Epithelial cell of proximal tubule (primary cell): ENCODE measurements around the gene PER2. TPM values are rescaled to one million over a fixed set of nuclear protein-coding genes. Genes with fewer than 3 reads are reported as not detected.

Source experiments
- DNase-seq: peaks from one replicate; pipeline ENCODE4 v3.0.0-alpha.2; 2011; ENCODE audit warnings: low read depth
- H3K4me3 ChIP-seq: 2 replicates; pipeline ENCODE4 v1.5.1; 2011; ENCODE audit warnings: low read depth, mild to moderate bottlenecking, low read length
- CTCF ChIP-seq: conservative IDR thresholded peaks from 2 replicates; pipeline ENCODE4 v1.5.1; 2012; ENCODE audit warnings: low read depth, mild to moderate bottlenecking, low read length
- total RNA-seq: library from RNA; depleted of rRNA; stranded (reverse); fragments of >200 nt; gene quantifications from 2 replicates; pipeline ENCODE4 v1.2.3, GENCODE V29; 2015

The PER2 gene
- total RNA-seq, 1 donor from 2014 or later, result 0.86 TPM

- no peak for TF ChIP-seq CTCF
- H3K4me3 ChIP-seq, result no peak overlapping the region
- DNase-seq, result no peak
Measured at GRCh38 chr2:238207006-238207405, 81.4 kb downstream of the PER2 start.

- no peak for DNase-seq
- H3K4me3 ChIP-seq, result peak overlapping the region; percentile 64
- TF ChIP-seq CTCF, result no peak
Measured at GRCh38 chr2:238203973-238204683, 84.3 kb downstream of the PER2 start.

GRCh38 chr2:238203094-238203972 is 85.1 kb downstream of the PER2 start, which contains the start of gene ILKAP:
Gene ILKAP, minus strand, starts transcription at chr2:238203695. Its CDS starts 142 bp downstream, at chr2:238203553.
- H3K4me3 ChIP-seq, result peak within 1 kb of the TSS; percentile 75
- no peak for DNase-seq
- no peak for TF ChIP-seq CTCF

- H3K4me3 ChIP-seq, result peak overlapping the region; percentile 75
- TF ChIP-seq CTCF, result no peak
- DNase-seq, result no peak
Measured at GRCh38 chr2:238202326-238203093, 85.9 kb downstream of the PER2 start.

Other genes with a start within 250 kb of the PER2 start
- gene SCLY, start 227.6 kb downstream of the PER2 start, total RNA-seq, result 11.5 and 41.5 TPM in 2 replicates
- gene ESPNL, start 188.3 kb downstream of the PER2 start, total RNA-seq, result 0.14 and 2.7 TPM in 2 replicates
- gene KLHL30, start 149.9 kb downstream of the PER2 start, total RNA-seq, result 0.72 and 1.7 TPM in 2 replicates
- 9.8 and 86.8 TPM in 2 replicates for gene ERFE, start 129.6 kb downstream of the PER2 start, total RNA-seq
- gene ILKAP, start 84.9 kb downstream of the PER2 start, total RNA-seq, result 18.2 and 28.9 TPM in 2 replicates
- 20.3 and 25.5 TPM in 2 replicates for gene HES6, start 48.6 kb downstream of the PER2 start, total RNA-seq
- gene TRAF3IP1, start 31.9 kb upstream of the PER2 start, total RNA-seq, result 8.2 and 8.5 TPM in 2 replicates
- 23.5 and 29.7 TPM in 2 replicates for gene ASB1, start 138.3 kb upstream of the PER2 start, total RNA-seq